SHP77 (cell line): Measurements from ENCODE around the gene OLFM2.
"Not testable (repeated sequence)": the region's sequence is repeated elsewhere in the genome, so short reads cannot be mapped to it uniquely, and the experiment has no call there.

Experiments
- DNase-seq, 2 experiments: peaks; one replicate each; lab custom pipeline; 2025; lab: John Stamatoyannopoulos, UW

The OLFM2 gene

GRCh38 chr19:9828551-9829063, 107.7 kb downstream of the OLFM2 start:
- no peak for DNase-seq

- DNase-seq = peak; percentile 87
Measured at GRCh38 chr19:9827289-9828238, 108.8 kb downstream of the OLFM2 start, which contains the start of gene UBL5. TSS of gene UBL5 (plus strand) at chr19:9827918. CDS start at chr19:9828338, 420 bp downstream.

- no peak for DNase-seq
Measured at GRCh38 chr19:9823816-9824215, 112.5 kb downstream of the OLFM2 start.

GRCh38 chr19:9820034-9820433, 116.3 kb downstream of the OLFM2 start:
- not testable (repeated sequence) for DNase-seq

GRCh38 chr19:9819596-9819909, 116.8 kb downstream of the OLFM2 start:
- peak; percentile 98 to 99 for DNase-seq

GRCh38 chr19:9818734-9819595, 117.3 kb downstream of the OLFM2 start, which contains the start of gene FBXL12:
TSS of gene FBXL12 (minus strand) at chr19:9819079. CDS start at chr19:9818813, 266 bp downstream.
- peak; percentile 98 to 100 for DNase-seq

- DNase-seq = no peak
Measured at GRCh38 chr19:9818175-9818733, 118.1 kb downstream of the OLFM2 start.

GRCh38 chr19:9811139-9811538, 125.2 kb downstream of the OLFM2 start:
- DNase-seq = no peak

GRCh38 chr19:9808855-9809824, 127.2 kb downstream of the OLFM2 start:
- no peak for DNase-seq

- DNase-seq = no peak
Measured at GRCh38 chr19:9806803-9807202, 129.5 kb downstream of the OLFM2 start.
